Lower lobe of right lung (tissue), 2 donors: ENCODE measurements around the gene ANKDD1B. TPM values are rescaled to one million over a fixed set of nuclear protein-coding genes. Genes with fewer than 3 reads are reported as not detected.
"Not testable (repeated sequence)": the region's sequence is repeated elsewhere in the genome, so short reads cannot be mapped to it uniquely, and the experiment has no call there.

Source experiments
- ATAC-seq, 2 donors: fragments of 200-7000 bp; cut with Tn5 transposase; one replicate each; pipeline ENCODE4 v1.9.1; 2020 to 2022; ENCODE audit warnings: mild to moderate bottlenecking in 2 of 2, moderate library complexity in 2 of 2
- DNase-seq: peaks from one replicate; pipeline ENCODE4 v3.0.0-alpha.2; 2020
- H3K27ac ChIP-seq: fragments of 200-600 bp; one replicate; pipeline ENCODE4 v1.8.0; 2022
- H3K27me3 ChIP-seq: fragments of 200-600 bp; one replicate; pipeline ENCODE4 v1.8.0; 2022; ENCODE audit warnings: low read depth
- H3K36me3 ChIP-seq: fragments of 200-600 bp; one replicate; pipeline ENCODE4 v1.8.0; 2022; ENCODE audit warnings: mild to moderate bottlenecking
- H3K4me1 ChIP-seq: fragments of 200-600 bp; one replicate; pipeline ENCODE4 v1.8.0; 2022
- H3K4me3 ChIP-seq: fragments of 200-600 bp; one replicate; pipeline ENCODE4 v1.8.0; 2022; ENCODE audit warnings: mild to moderate bottlenecking
- H3K9me3 ChIP-seq: fragments of 200-600 bp; one replicate; pipeline ENCODE4 v1.8.0; 2022
- intact Hi-C: fragments of 100-400 bp; cut with DNase I; formaldehyde crosslinking; loops from one replicate; pipeline ENCODE4 v1.11.0; 2022
- total RNA-seq: library from RNA; stranded (reverse); fragmentation: NEBNext Ultra II Directional; extraction: Animal tissue kit (Norgen Biotek cat#: 25700); gene quantifications from one replicate; pipeline ENCODE4 v1.2.1, GENCODE V29; 2021
- TF ChIP-seq, protein P1 (sequence below): fragments of 200-600 bp; IDR thresholded peaks from one replicate; pipeline ENCODE4 v1.8.0; 2022; ENCODE audit warnings: antibody characterized with exemption, mild to moderate bottlenecking
- donor health status: DM: no; HTN: yes; CAD: no; lungs with severe emphysema.

The ANKDD1B gene
- total RNA-seq, 1 donor from 2014 or later: 4.3 TPM

DNA sequence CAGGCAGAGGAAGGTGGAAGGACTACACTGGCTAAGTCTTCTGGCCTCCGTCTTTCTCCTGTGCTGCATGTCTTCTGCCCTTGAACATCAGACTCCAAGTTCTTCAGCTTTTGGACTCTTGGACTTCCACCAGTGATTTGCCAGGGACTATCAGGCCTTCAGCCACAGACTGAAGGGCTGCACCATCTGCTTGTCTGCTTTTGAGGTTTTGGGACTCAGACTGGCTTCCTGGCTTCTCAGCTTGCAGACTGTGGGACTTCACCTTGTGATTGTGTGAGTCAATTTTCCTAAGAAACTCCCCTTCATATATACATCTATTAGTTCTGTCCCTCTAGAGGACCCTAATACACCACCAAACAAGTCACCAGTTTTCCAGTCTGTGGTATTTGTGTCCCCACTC lies 9.7 kb upstream of the ANKDD1B start:
- DNase-seq (no peak), ATAC-seq (no peak)
- peaks cover 28% of the 10 kb centered on the region for H3K36me3 ChIP-seq
- H3K4me1 ChIP-seq: no peaks in the 10 kb centered on the region
- H3K4me3 ChIP-seq: no peak overlapping the region
- TF ChIP-seq, protein P1, sequence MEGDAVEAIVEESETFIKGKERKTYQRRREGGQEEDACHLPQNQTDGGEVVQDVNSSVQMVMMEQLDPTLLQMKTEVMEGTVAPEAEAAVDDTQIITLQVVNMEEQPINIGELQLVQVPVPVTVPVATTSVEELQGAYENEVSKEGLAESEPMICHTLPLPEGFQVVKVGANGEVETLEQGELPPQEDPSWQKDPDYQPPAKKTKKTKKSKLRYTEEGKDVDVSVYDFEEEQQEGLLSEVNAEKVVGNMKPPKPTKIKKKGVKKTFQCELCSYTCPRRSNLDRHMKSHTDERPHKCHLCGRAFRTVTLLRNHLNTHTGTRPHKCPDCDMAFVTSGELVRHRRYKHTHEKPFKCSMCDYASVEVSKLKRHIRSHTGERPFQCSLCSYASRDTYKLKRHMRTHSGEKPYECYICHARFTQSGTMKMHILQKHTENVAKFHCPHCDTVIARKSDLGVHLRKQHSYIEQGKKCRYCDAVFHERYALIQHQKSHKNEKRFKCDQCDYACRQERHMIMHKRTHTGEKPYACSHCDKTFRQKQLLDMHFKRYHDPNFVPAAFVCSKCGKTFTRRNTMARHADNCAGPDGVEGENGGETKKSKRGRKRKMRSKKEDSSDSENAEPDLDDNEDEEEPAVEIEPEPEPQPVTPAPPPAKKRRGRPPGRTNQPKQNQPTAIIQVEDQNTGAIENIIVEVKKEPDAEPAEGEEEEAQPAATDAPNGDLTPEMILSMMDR: no peak
- no peak overlapping the region for H3K27ac ChIP-seq
- H3K9me3 ChIP-seq: no peaks in the 10 kb centered on the region
- intact Hi-C loops: no loop called here
- H3K27me3 ChIP-seq: no peaks in the 10 kb centered on the region

DNA sequence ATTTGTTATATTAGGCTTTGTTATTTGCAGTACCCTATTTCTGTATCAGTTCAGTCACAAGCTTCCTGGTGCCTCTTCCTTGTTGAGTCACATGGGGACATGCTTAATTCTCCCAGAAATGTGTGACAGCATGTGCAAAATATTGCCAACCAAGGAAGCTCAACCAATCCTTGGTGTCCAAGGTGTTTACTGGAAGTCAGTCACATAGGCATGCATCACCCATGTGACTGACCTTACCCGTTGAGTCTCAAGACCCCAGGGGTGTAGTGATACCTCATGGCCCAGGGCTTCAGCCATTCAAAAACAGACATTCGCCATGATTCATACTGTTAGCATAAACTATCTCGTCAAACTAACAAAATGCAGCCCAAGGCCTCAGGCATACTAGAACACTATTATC lies 9.3 kb upstream of the ANKDD1B start:
- Histone ChIP-seq H3K9me3 (no peaks in the 10 kb centered on the region), H3K4me1 (no peaks in the 10 kb centered on the region), H3K27me3 (no peaks in the 10 kb centered on the region), H3K4me3 (no peak overlapping the region), H3K36me3 (peaks cover 24% of the 10 kb centered on the region), H3K27ac (no peak overlapping the region)
- ATAC-seq (no peak), DNase-seq (no peak)
- TF ChIP-seq, protein P1: no peak
- intact Hi-C loops: no loop called here

DNA sequence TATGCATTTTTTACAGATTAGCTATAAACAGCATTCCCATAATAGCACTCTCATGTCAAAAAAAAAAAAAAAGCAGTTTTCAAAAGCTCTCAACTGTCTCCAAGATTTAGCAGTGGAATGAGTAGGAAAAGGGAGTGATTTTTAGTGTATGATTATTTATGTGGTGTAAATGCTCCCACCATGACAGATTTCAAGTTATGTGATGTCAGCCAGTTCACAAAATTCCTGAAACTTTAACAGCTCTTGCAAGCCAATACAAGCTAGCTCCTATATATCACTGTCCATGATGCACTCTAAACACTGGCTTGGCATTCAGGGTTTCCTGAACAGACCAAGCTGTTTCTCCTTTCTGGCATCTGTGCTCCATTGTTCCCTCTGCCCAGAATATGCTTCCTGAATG lies 7.9 kb upstream of the ANKDD1B start:
- Histone ChIP-seq H3K27ac (no peak overlapping the region), H3K4me3 (no peak overlapping the region), H3K27me3 (no peaks in the 10 kb centered on the region), H3K9me3 (no peaks in the 10 kb centered on the region), H3K4me1 (no peaks in the 10 kb centered on the region), H3K36me3 (peaks cover 16% of the 10 kb centered on the region)
- intact Hi-C loops: no loop called here
- TF ChIP-seq, protein P1: no peak
- no peak for DNase-seq
- no peak for ATAC-seq

DNA sequence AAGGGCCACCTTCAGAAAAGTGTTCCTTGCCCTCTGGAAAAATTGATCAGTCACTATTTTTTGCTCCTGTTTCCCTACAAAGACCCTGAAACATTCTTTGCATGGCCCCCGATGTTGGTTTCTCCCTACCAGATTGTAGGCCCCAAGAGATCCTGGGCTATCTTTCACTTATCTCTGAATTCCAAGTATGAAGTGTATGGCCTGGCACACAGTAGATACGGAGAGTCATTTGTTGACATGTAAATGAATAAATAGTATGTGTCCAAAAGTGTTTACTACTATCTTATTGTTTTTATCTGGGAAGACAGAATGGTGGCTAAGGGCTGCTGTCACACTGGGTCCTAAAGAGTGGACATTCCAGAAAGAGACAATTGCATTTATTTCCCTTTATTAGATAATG lies 7.4 kb upstream of the ANKDD1B start:
- intact Hi-C loops: no loop called here
- Histone ChIP-seq H3K27me3 (no peaks in the 10 kb centered on the region), H3K9me3 (no peaks in the 10 kb centered on the region), H3K4me3 (no peak overlapping the region), H3K36me3 (peaks cover 16% of the 10 kb centered on the region), H3K27ac (no peak overlapping the region), H3K4me1 (no peaks in the 10 kb centered on the region)
- TF ChIP-seq, protein P1: no peak
- DNase-seq (no peak), ATAC-seq (no peak)

DNA sequence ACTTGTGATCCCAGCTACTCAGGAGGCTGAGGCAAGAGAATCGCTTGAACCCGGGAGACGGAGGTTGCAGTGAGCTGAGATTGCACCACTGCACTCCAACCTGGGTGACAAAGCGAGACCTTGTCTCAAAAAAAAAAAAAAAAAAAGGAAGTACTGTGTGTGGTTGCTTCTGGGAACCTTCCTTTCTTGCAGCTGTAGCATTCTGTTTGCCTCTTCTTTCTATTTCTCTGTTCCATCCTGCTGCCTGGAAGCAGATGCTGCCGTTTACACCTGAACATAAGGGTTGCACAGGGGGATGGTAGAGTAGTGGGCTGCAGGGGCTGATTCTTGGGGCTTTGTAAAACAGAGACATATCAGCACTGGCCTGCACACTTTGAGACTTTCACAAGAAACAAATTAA lies 3.9 kb upstream of the ANKDD1B start:
- H3K36me3 ChIP-seq, H3K9me3 ChIP-seq, H3K4me3 ChIP-seq, intact Hi-C loops, ATAC-seq, H3K27me3 ChIP-seq, H3K4me1 ChIP-seq, H3K27ac ChIP-seq, DNase-seq: not testable (repeated sequence)

DNA sequence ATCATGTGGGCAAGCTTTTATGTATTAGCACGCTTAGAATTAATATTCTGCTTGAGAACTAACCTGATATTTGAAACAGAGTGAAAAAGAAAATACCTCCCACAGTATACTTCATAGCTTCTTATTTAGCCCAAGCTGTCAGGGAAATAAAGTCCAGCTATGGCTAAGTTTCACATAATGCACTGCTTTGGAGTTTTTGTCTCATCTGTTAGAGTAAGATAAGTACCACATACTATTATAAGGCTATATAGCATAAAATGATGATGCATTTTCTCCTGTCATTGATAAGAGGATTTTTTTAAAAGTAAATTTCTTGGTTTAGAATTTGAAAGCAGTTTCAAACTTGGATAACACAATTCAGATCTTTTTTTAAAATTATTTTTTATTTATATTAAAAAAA lies 2.4 kb upstream of the ANKDD1B start:
- intact Hi-C loops: no loop called here
- Histone ChIP-seq H3K9me3 (no peaks in the 10 kb centered on the region), H3K36me3 (no peaks in the 10 kb centered on the region), H3K4me3 (no peak overlapping the region), H3K27ac (no peak overlapping the region), H3K4me1 (peaks cover 5% of the 10 kb centered on the region), H3K27me3 (no peaks in the 10 kb centered on the region)
- TF ChIP-seq, protein P1: no peak
- ATAC-seq (no peak), DNase-seq (no peak)
